HTR-8/SVneo (cell line): ENCODE data around the gene NME7.
A peak's percentile ranks its signal among the peaks of the same experiment; 100 is the strongest.
"Not testable (repeated sequence)": the region's sequence is repeated elsewhere in the genome, so short reads cannot be mapped to it uniquely, and the experiment has no call there.

Experiments
- DNase-seq: peaks from one replicate; pipeline ENCODE4 v3.0.0; 2011; ENCODE audit warnings: low spot score, mixed read lengths; ENCODE audit not compliant: insufficient read length
- FAIRE-seq: peaks from 2 replicates; lab custom pipeline; 2011; peaks lifted over from hg19 to GRCh38; lab: Jason Lieb, UNC

Gene NME7

GRCh38 chr1:169309178-169310166, 58.1 kb downstream of the NME7 start:
- no peak for DNase-seq
- no peak for FAIRE-seq

- DNase-seq (no peak), FAIRE-seq (no peak)
These were observed 59.1 kb downstream of the NME7 start for GRCh38 chr1:169308313-169309039.

- DNase-seq = no peak
- no peak for FAIRE-seq
These were observed 60.4 kb downstream of the NME7 start for GRCh38 chr1:169307176-169307575.

- FAIRE-seq (no peak), DNase-seq (no peak)
These were observed 61.6 kb downstream of the NME7 start for GRCh38 chr1:169305948-169306347.

- FAIRE-seq = no peak
These were observed 62.2 kb downstream of the NME7 start for GRCh38 chr1:169305356-169305755.

GRCh38 chr1:169300854-169301253, 66.7 kb downstream of the NME7 start:
- no peak for DNase-seq
- FAIRE-seq = no peak

More at GRCh38 chr1:169305356-169305755, 62.2 kb downstream of the NME7 start:
- no peak for DNase-seq

- no peak for FAIRE-seq
- DNase-seq = no peak
These were observed 69.2 kb downstream of the NME7 start for GRCh38 chr1:169298441-169298840.

GRCh38 chr1:169295846-169296245, 71.8 kb downstream of the NME7 start:
- FAIRE-seq (no peak), DNase-seq (no peak)

- DNase-seq (no peak), FAIRE-seq (no peak)
These were observed 72.2 kb downstream of the NME7 start for GRCh38 chr1:169295425-169295824.

GRCh38 chr1:169289016-169289415, 78.6 kb downstream of the NME7 start:
- FAIRE-seq = no peak

GRCh38 chr1:169288011-169288414, 79.6 kb downstream of the NME7 start:
- no peak for FAIRE-seq

More at GRCh38 chr1:169289016-169289415, 78.6 kb downstream of the NME7 start:
- no peak for DNase-seq

GRCh38 chr1:169287280-169287679, 80.3 kb downstream of the NME7 start:
- FAIRE-seq (no peak), DNase-seq (no peak)

More at GRCh38 chr1:169288011-169288414, 79.6 kb downstream of the NME7 start:
- peak; percentile 33 for DNase-seq

- not testable (repeated sequence) for DNase-seq, FAIRE-seq
These were observed 86.0 kb downstream of the NME7 start for GRCh38 chr1:169281562-169281961.

- FAIRE-seq (no peak), DNase-seq (no peak)
These were observed 96.5 kb downstream of the NME7 start for GRCh38 chr1:169271098-169271497.

GRCh38 chr1:169266133-169266532, 101.5 kb downstream of the NME7 start:
- DNase-seq = no peak
- no peak for FAIRE-seq

GRCh38 chr1:169263059-169263458, 104.5 kb downstream of the NME7 start:
- FAIRE-seq = no peak
- no peak for DNase-seq

- DNase-seq = no peak
- FAIRE-seq = no peak
These were observed 105.7 kb downstream of the NME7 start for GRCh38 chr1:169261884-169262283.

- DNase-seq (no peak), FAIRE-seq (no peak)
These were observed 107.0 kb downstream of the NME7 start for GRCh38 chr1:169260478-169261151.

GRCh38 chr1:169259816-169260215, 107.8 kb downstream of the NME7 start:
- no peak for DNase-seq
- FAIRE-seq = no peak

- DNase-seq (no peak), FAIRE-seq (no peak)
These were observed 116.8 kb downstream of the NME7 start for GRCh38 chr1:169250795-169251194.
